Umbilical cord (tissue), 2 donors: ENCODE data around the gene ZFPM1. TPM values are rescaled to one million over a fixed set of nuclear protein-coding genes. Genes with fewer than 3 reads are reported as not detected.
"Not testable (repeated sequence)": the region's sequence is repeated elsewhere in the genome, so short reads cannot be mapped to it uniquely, and the experiment has no call there.

ENCODE experiments used
- DNase-seq: peaks from one replicate; pipeline ENCODE4 v3.0.0-alpha.2; 2015; ENCODE audit warnings: low spot score
- total RNA-seq: library from RNA; depleted of rRNA; stranded (reverse); fragments of >200 nt; gene quantifications from one replicate; pipeline ENCODE4 v1.2.3, GENCODE V29; 2014; ENCODE audit warnings: low replicate concordance; ENCODE audit not compliant: insufficient read depth

Gene ZFPM1
- 1.7 TPM for total RNA-seq

GRCh38 chr16:88453217-88453531 is at the start of gene ZFPM1:
Gene ZFPM1, plus strand, starts transcription at chr16:88453280. Its CDS starts 359 bp downstream, at chr16:88453639.
- no peak for DNase-seq

GRCh38 chr16:88403794-88404581 is 49.1 kb upstream of the ZFPM1 start:
- no peak for DNase-seq

GRCh38 chr16:88404769-88405168 is 48.3 kb upstream of the ZFPM1 start:
- no peak for DNase-seq

GRCh38 chr16:88405216-88406060 is 47.6 kb upstream of the ZFPM1 start:
- DNase-seq: peak; percentile 68

GRCh38 chr16:88406096-88407041 is 46.7 kb upstream of the ZFPM1 start:
- DNase-seq: no peak

- no peak for DNase-seq
Observed at GRCh38 chr16:88407042-88407420, 46.0 kb upstream of the ZFPM1 start.

GRCh38 chr16:88407807-88408206 is 45.3 kb upstream of the ZFPM1 start:
- no peak for DNase-seq

GRCh38 chr16:88408561-88409142 is 44.4 kb upstream of the ZFPM1 start:
- no peak for DNase-seq

- DNase-seq: no peak
Observed at GRCh38 chr16:88409296-88410065, 43.6 kb upstream of the ZFPM1 start.

GRCh38 chr16:88410297-88410968 is 42.6 kb upstream of the ZFPM1 start:
- DNase-seq: not testable (repeated sequence)

- DNase-seq: no peak
Observed at GRCh38 chr16:88411951-88412576, 41.0 kb upstream of the ZFPM1 start.

- DNase-seq: no peak
Observed at GRCh38 chr16:88412766-88413165, 40.3 kb upstream of the ZFPM1 start.

- no peak for DNase-seq
Observed at GRCh38 chr16:88413231-88413630, 39.8 kb upstream of the ZFPM1 start.

- DNase-seq: no peak
Observed at GRCh38 chr16:88413631-88414030, 39.4 kb upstream of the ZFPM1 start.

- DNase-seq: no peak
Observed at GRCh38 chr16:88414521-88415380, 38.3 kb upstream of the ZFPM1 start.

- DNase-seq: no peak
Observed at GRCh38 chr16:88415381-88415705, 37.7 kb upstream of the ZFPM1 start.

- no peak for DNase-seq
Observed at GRCh38 chr16:88415713-88416323, 37.3 kb upstream of the ZFPM1 start.

GRCh38 chr16:88416686-88417085 is 36.4 kb upstream of the ZFPM1 start:
- DNase-seq: no peak
